ENCODE data around the gene TUT4.

The TUT4 gene

GRCh38 chr1:52551507-52552235 lies 1.2 kb downstream of the TUT4 start:
- Histone ChIP-seq H3K4me1 (ENCODE audit: control insufficient read depth, insufficient read depth, low read length) (peaks cover 17% of the 10 kb centered on the region), H3K9me3 (replicated peaks; ENCODE audit: low read length) (no peaks in the 10 kb centered on the region), H3K9ac (ENCODE audit: low read depth, low read length) (peak overlapping the region; percentile 95)

GRCh38 chr1:52550447-52550846 lies 2.4 kb downstream of the TUT4 start:
- no peaks in the 10 kb centered on the region for H3K9me3 ChIP-seq (replicated peaks; ENCODE audit: low read length)
- H3K4me2 ChIP-seq (ENCODE audit: low read length): no peak overlapping the region
- no peak overlapping the region for H3K4me3 ChIP-seq (ENCODE audit: low read length)
- no peaks in the 10 kb centered on the region for H3K36me3 ChIP-seq (ENCODE audit: insufficient read depth, low read length)
- no peaks in the 10 kb centered on the region for H3K27me3 ChIP-seq (ENCODE audit: control insufficient read depth, insufficient read depth, low read length)
- no peak overlapping the region for H3K9ac ChIP-seq (ENCODE audit: low read depth, low read length)
- H3K4me1 ChIP-seq (ENCODE audit: control insufficient read depth, insufficient read depth, low read length): peaks cover 17% of the 10 kb centered on the region

More at GRCh38 chr1:52551507-52552235, 1.2 kb downstream of the TUT4 start:
- H3K4me2 ChIP-seq (ENCODE audit: low read length): peak overlapping the region; percentile 94
- no peaks in the 10 kb centered on the region for H3K27me3 ChIP-seq (ENCODE audit: control insufficient read depth, insufficient read depth, low read length)
- no peaks in the 10 kb centered on the region for H3K36me3 ChIP-seq (ENCODE audit: insufficient read depth, low read length)
- H3K4me3 ChIP-seq (ENCODE audit: low read length): peak overlapping the region; percentile 85

GRCh38 chr1:52549267-52549666 lies 3.6 kb downstream of the TUT4 start:
- Histone ChIP-seq H3K4me3 (ENCODE audit: low read length) (no peak overlapping the region), H3K4me1 (ENCODE audit: control insufficient read depth, insufficient read depth, low read length) (peaks cover 13% of the 10 kb centered on the region), H3K9me3 (replicated peaks; ENCODE audit: low read length) (no peaks in the 10 kb centered on the region), H3K9ac (ENCODE audit: low read depth, low read length) (no peak overlapping the region), H3K27me3 (ENCODE audit: control insufficient read depth, insufficient read depth, low read length) (no peaks in the 10 kb centered on the region), H3K36me3 (ENCODE audit: insufficient read depth, low read length) (no peaks in the 10 kb centered on the region), H3K4me2 (ENCODE audit: low read length) (no peak overlapping the region)

GRCh38 chr1:52546852-52547251 lies 6.0 kb downstream of the TUT4 start:
- Histone ChIP-seq H3K4me2 (ENCODE audit: low read length) (no peak overlapping the region), H3K9me3 (replicated peaks; ENCODE audit: low read length) (peaks cover 7% of the 10 kb centered on the region), H3K4me3 (ENCODE audit: low read length) (no peak overlapping the region), H3K9ac (ENCODE audit: low read depth, low read length) (no peak overlapping the region), H3K36me3 (ENCODE audit: insufficient read depth, low read length) (no peaks in the 10 kb centered on the region), H3K4me1 (ENCODE audit: control insufficient read depth, insufficient read depth, low read length) (peaks cover 9% of the 10 kb centered on the region), H3K27me3 (ENCODE audit: control insufficient read depth, insufficient read depth, low read length) (no peaks in the 10 kb centered on the region)

- Histone ChIP-seq H3K4me2 (ENCODE audit: low read length) (no peak overlapping the region), H3K4me3 (ENCODE audit: low read length) (no peak overlapping the region), H3K36me3 (ENCODE audit: insufficient read depth, low read length) (no peaks in the 10 kb centered on the region), H3K27me3 (ENCODE audit: control insufficient read depth, insufficient read depth, low read length) (no peaks in the 10 kb centered on the region), H3K4me1 (ENCODE audit: control insufficient read depth, insufficient read depth, low read length) (no peaks in the 10 kb centered on the region), H3K9ac (ENCODE audit: low read depth, low read length) (no peak overlapping the region), H3K9me3 (replicated peaks; ENCODE audit: low read length) (peaks cover 8% of the 10 kb centered on the region)
Observed at GRCh38 chr1:52544665-52545525, 8.0 kb downstream of the TUT4 start.

GRCh38 chr1:52542085-52542688 lies 10.7 kb downstream of the TUT4 start:
- Histone ChIP-seq H3K4me2 (ENCODE audit: low read length) (no peak overlapping the region), H3K4me1 (ENCODE audit: control insufficient read depth, insufficient read depth, low read length) (no peaks in the 10 kb centered on the region), H3K9me3 (replicated peaks; ENCODE audit: low read length) (peaks cover 8% of the 10 kb centered on the region), H3K27me3 (ENCODE audit: control insufficient read depth, insufficient read depth, low read length) (no peaks in the 10 kb centered on the region), H3K9ac (ENCODE audit: low read depth, low read length) (no peak overlapping the region), H3K4me3 (ENCODE audit: low read length) (no peak overlapping the region), H3K36me3 (ENCODE audit: insufficient read depth, low read length) (no peaks in the 10 kb centered on the region)

GRCh38 chr1:52534928-52535764 lies 17.7 kb downstream of the TUT4 start:
- Histone ChIP-seq H3K9ac (ENCODE audit: low read depth, low read length) (no peak overlapping the region), H3K4me2 (ENCODE audit: low read length) (no peak overlapping the region), H3K36me3 (ENCODE audit: insufficient read depth, low read length) (peaks cover 3% of the 10 kb centered on the region), H3K4me3 (ENCODE audit: low read length) (no peak overlapping the region), H3K9me3 (replicated peaks; ENCODE audit: low read length) (no peaks in the 10 kb centered on the region), H3K27me3 (ENCODE audit: control insufficient read depth, insufficient read depth, low read length) (no peaks in the 10 kb centered on the region), H3K4me1 (ENCODE audit: control insufficient read depth, insufficient read depth, low read length) (no peaks in the 10 kb centered on the region)

GRCh38 chr1:52533713-52534112 lies 19.2 kb downstream of the TUT4 start:
- Histone ChIP-seq H3K4me2 (ENCODE audit: low read length) (no peak overlapping the region), H3K27me3 (ENCODE audit: control insufficient read depth, insufficient read depth, low read length) (no peaks in the 10 kb centered on the region), H3K9ac (ENCODE audit: low read depth, low read length) (no peak overlapping the region), H3K4me1 (ENCODE audit: control insufficient read depth, insufficient read depth, low read length) (no peaks in the 10 kb centered on the region), H3K36me3 (ENCODE audit: insufficient read depth, low read length) (peaks cover 3% of the 10 kb centered on the region), H3K4me3 (ENCODE audit: low read length) (no peak overlapping the region), H3K9me3 (replicated peaks; ENCODE audit: low read length) (no peaks in the 10 kb centered on the region)

GRCh38 chr1:52532731-52533327 lies 20.1 kb downstream of the TUT4 start:
- Histone ChIP-seq H3K4me2 (ENCODE audit: low read length) (no peak overlapping the region), H3K4me3 (ENCODE audit: low read length) (no peak overlapping the region), H3K4me1 (ENCODE audit: control insufficient read depth, insufficient read depth, low read length) (no peaks in the 10 kb centered on the region), H3K27me3 (ENCODE audit: control insufficient read depth, insufficient read depth, low read length) (no peaks in the 10 kb centered on the region), H3K36me3 (ENCODE audit: insufficient read depth, low read length) (peaks cover 3% of the 10 kb centered on the region), H3K9me3 (replicated peaks; ENCODE audit: low read length) (no peaks in the 10 kb centered on the region), H3K9ac (ENCODE audit: low read depth, low read length) (no peak overlapping the region)

- H3K4me2 ChIP-seq (ENCODE audit: low read length): no peak overlapping the region
- H3K36me3 ChIP-seq (ENCODE audit: insufficient read depth, low read length): peaks cover 3% of the 10 kb centered on the region
- no peaks in the 10 kb centered on the region for H3K9me3 ChIP-seq (replicated peaks; ENCODE audit: low read length)
- no peak overlapping the region for H3K4me3 ChIP-seq (ENCODE audit: low read length)
- H3K9ac ChIP-seq (ENCODE audit: low read depth, low read length): no peak overlapping the region
- no peaks in the 10 kb centered on the region for H3K4me1 ChIP-seq (ENCODE audit: control insufficient read depth, insufficient read depth, low read length)
- H3K27me3 ChIP-seq (ENCODE audit: control insufficient read depth, insufficient read depth, low read length): no peaks in the 10 kb centered on the region
Observed at GRCh38 chr1:52532247-52532646, 20.6 kb downstream of the TUT4 start.

Data from skeletal muscle satellite cell (primary cell).